ENCODE measurements around the gene PADI2. TPM values are rescaled to one million over a fixed set of nuclear protein-coding genes. Genes with fewer than 3 reads are reported as not detected.

The PADI2 gene
- total and polyA plus RNA-seq, 12 donors = 0.20 to 0.88 (median 0.44) TPM; not detected in 2

- TF ChIP-seq CTCF (IDR thresholded peaks at IDR 0.05) (no peak), POLR2A (IDR thresholded peaks at IDR 0.05) (no peak)
- peak overlapping the region in 1 of 4 donors; percentile 63 for H3K4me3 ChIP-seq
Measured at GRCh38 chr1:17052641-17053040, 66.6 kb downstream of the PADI2 start.

GRCh38 chr1:17052038-17052437 is 67.2 kb downstream of the PADI2 start:
- H3K36me3 ChIP-seq (replicated peaks in 1 of 2) = peaks cover 0 to 15% of the 10 kb centered on the region in 2 donors
- H3K27ac ChIP-seq = no peak overlapping the region
- intact Hi-C loops (cut with DNase I) = loop anchor here in 1 of 2 donors (5.0 kb wide), 1 partner anchor 95 kb away; no protein-coding TSS in a partner anchor
- 75 to 87% (median 81%) methylated on average over 1 of the region's 1 CpG for WGBS, 4 donors
- H3K4me1 ChIP-seq (replicated peaks in 1 of 2) = peaks cover 19 to 21% of the 10 kb centered on the region in 2 donors
- no peaks in the 10 kb centered on the region for H3K27me3 ChIP-seq
- H3K9me3 ChIP-seq (replicated peaks in 1 of 3) = no peaks in the 10 kb centered on the region
- no peak for TF ChIP-seq CTCF (IDR thresholded peaks at IDR 0.05)
- TF ChIP-seq POLR2A (IDR thresholded peaks at IDR 0.05) = no peak
- DNase-seq = no peak
- H3K4me3 ChIP-seq = no peak overlapping the region

More at GRCh38 chr1:17052641-17053040, 66.6 kb downstream of the PADI2 start:
- peaks cover 15% of the 10 kb centered on the region in 2 donors for H3K4me1 ChIP-seq (replicated peaks in 1 of 2)
- H3K9me3 ChIP-seq (replicated peaks in 1 of 3) = no peaks in the 10 kb centered on the region
- H3K27ac ChIP-seq = peak overlapping the region in 2 of 5 donors; percentile 86 to 90
- peaks cover 0 to 15% of the 10 kb centered on the region in 2 donors for H3K36me3 ChIP-seq (replicated peaks in 1 of 2)
- DNase-seq = no peak
- intact Hi-C loops (cut with DNase I) = loop anchor here in 1 of 2 donors (5.0 kb wide), 1 partner anchor 95 kb away; no protein-coding TSS in a partner anchor
- H3K27me3 ChIP-seq = no peaks in the 10 kb centered on the region

GRCh38 chr1:17047924-17048323 is 71.3 kb downstream of the PADI2 start:
- Histone ChIP-seq H3K27ac (peak overlapping the region; percentile 53 to 74 (median 68)), H3K36me3 (replicated peaks in 1 of 2) (peaks cover 0 to 34% of the 10 kb centered on the region in 2 donors), H3K4me3 (no peak overlapping the region), H3K27me3 (no peaks in the 10 kb centered on the region), H3K4me1 (replicated peaks in 1 of 2) (peaks cover 15 to 39% of the 10 kb centered on the region in 2 donors), H3K9me3 (replicated peaks in 1 of 3) (no peaks in the 10 kb centered on the region)
- DNase-seq = no peak
- intact Hi-C loops (cut with DNase I) = no loop called here
- no peak for TF ChIP-seq POLR2A (IDR thresholded peaks at IDR 0.05)
- TF ChIP-seq CTCF (IDR thresholded peaks at IDR 0.05) = no peak
- 82 to 86% (median 86%) methylated on average over 5 of the region's 5 CpGs for WGBS, 4 donors

DNA sequence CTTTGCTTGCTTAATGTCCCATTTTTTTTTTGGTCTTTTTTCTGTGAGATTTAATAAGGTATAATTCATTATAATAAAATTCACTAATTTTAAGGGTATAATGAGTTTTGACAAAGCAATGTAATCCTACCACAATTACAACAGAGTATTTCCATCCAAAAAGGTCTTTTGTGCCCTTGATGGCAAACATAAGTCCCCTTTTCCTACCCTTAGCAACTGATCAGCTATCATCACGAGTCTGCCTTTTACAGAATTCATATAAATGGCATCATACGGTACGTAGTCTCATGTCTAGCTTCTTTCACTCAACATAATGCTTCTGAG is 73.0 kb downstream of the PADI2 start:
- Histone ChIP-seq H3K27ac (peak overlapping the region in 4 of 5 donors; percentile 34 to 74 (median 68)), H3K9me3 (replicated peaks in 1 of 3) (no peaks in the 10 kb centered on the region), H3K27me3 (no peaks in the 10 kb centered on the region), H3K36me3 (replicated peaks in 1 of 2) (peaks cover 0 to 48% of the 10 kb centered on the region in 2 donors), H3K4me1 (replicated peaks in 1 of 2) (peaks cover 8 to 30% of the 10 kb centered on the region in 2 donors), H3K4me3 (no peak overlapping the region)
- TF ChIP-seq POLR2A (IDR thresholded peaks at IDR 0.05) = no peak
- peak in 1 of 6 experiments; percentile 2 for TF ChIP-seq CTCF (IDR thresholded peaks at IDR 0.05)
- intact Hi-C loops (cut with DNase I) = no loop called here
- DNase-seq = no peak
- 39 to 50% (median 46%) methylated on average over 3 of the region's 3 CpGs for whole genome bisulfite sequencing, 4 donors
